Epithelial cell of esophagus (primary cell): Measurements from ENCODE around the gene TTLL6.

Source experiments
- DNase-seq: peaks from one replicate; pipeline ENCODE4 v3.0.0; 2010; ENCODE audit warnings: low read depth
- H3K4me3 ChIP-seq: 2 replicates; pipeline ENCODE4 v1.5.1; 2011; ENCODE audit warnings: mild to moderate bottlenecking, low read length, control low read depth
- TF ChIP-seq, protein P1 (sequence below): IDR thresholded peaks from 2 replicates; pipeline ENCODE4 v1.5.1; 2011; ENCODE audit warnings: low read depth, mild to moderate bottlenecking, low read length, control low read depth, inconsistent platforms; ENCODE audit not compliant: insufficient read depth; ENCODE audit errors: missing control alignments

TTLL6 gene

DNA sequence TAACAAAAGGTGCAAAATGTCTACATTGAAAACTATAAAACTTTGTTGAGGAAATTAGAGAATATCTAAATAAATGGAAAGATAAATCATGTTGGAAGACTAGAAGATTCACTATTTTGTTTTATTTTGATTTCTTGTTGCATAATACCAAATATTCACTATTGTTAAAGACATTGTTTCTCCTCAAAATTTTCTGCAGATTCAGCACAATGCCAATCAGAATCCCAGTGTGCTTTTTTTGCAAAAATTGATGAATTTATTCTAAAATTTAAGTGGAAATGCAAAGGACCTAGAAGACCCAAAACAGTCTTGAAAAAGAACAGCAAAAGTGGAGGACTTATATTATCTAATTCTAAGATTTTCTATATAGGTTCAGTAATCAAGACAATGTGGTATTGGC, 40.4 kb downstream of the TTLL6 start:
- DNase-seq = no peak
- no peak overlapping the region for H3K4me3 ChIP-seq
- TF ChIP-seq, protein P1, sequence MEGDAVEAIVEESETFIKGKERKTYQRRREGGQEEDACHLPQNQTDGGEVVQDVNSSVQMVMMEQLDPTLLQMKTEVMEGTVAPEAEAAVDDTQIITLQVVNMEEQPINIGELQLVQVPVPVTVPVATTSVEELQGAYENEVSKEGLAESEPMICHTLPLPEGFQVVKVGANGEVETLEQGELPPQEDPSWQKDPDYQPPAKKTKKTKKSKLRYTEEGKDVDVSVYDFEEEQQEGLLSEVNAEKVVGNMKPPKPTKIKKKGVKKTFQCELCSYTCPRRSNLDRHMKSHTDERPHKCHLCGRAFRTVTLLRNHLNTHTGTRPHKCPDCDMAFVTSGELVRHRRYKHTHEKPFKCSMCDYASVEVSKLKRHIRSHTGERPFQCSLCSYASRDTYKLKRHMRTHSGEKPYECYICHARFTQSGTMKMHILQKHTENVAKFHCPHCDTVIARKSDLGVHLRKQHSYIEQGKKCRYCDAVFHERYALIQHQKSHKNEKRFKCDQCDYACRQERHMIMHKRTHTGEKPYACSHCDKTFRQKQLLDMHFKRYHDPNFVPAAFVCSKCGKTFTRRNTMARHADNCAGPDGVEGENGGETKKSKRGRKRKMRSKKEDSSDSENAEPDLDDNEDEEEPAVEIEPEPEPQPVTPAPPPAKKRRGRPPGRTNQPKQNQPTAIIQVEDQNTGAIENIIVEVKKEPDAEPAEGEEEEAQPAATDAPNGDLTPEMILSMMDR = no peak

DNA sequence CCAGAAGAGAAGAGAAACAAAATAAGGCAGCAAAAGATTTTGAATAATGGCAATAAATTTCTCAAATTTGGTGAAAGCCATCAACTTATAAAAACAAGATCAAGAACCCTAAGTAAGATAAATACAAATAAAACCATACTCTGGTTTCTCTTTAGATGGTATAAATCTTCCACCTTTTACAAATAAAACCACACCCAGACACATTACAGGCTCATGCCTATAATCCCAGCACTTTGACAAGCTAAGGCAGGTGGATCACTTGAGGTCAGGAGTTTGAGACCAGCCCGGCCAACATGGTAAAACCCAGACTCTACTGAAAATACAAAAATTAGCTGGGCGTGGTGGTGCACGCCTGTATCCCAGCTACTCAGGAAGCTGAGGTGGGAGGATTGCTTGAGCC, 43.8 kb downstream of the TTLL6 start:
- H3K4me3 ChIP-seq = no peak overlapping the region
- no peak for DNase-seq
- TF ChIP-seq, protein P1 = no peak

DNA sequence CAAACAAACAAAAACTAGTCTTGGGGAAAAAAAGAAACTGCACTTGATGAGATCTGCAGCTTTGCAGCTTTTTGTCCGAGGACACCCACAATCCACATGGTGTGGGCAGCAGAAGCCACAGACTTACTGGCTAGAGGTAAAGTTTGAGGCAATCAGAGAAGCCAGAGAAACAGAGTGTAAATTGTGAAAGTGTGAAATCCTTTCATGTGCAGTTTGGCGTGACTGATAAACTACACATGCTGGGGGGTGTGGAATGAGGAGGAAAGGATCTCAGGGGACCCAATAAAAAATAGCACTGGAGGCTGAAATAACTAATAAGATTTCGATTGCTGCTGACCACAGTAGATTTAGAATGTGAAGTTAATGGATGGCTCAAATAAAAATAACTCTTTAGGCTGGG, 46.1 kb downstream of the TTLL6 start:
- H3K4me3 ChIP-seq = no peak overlapping the region
- TF ChIP-seq, protein P1 = no peak
- no peak for DNase-seq

DNA sequence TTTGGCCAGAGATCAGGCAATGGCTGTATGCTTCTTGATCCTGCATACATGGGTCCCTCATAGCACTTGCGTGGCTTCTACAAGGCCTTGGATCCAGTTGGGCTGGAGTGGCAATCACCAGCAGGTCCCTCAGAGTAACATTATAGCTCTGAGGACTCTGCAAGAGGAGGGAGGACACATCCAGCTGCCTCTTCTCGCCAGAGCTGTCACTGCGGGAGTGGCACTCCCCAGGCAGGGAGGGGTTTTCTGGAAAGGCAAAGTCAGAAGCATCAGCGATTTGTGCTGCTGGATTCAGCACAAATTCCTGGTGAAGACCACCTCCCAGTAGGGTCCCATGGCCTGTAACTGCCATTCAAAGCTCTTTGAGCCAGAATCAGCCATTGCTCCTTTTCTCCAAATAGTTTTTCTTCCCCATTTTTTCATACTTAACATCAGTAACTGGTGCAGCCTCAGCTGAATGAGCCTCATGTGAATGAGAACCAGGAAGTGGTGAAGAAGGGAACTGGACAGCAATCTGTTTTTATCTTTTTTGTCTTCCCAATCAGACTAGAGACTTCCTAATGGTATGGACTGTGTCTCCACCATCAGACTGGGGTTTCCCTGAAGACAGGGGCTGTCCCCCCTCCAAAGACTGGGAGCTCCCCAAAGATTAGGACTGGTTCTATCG, 47.9 kb downstream of the TTLL6 start:
- no peak for DNase-seq
- TF ChIP-seq, protein P1 = no peak
- H3K4me3 ChIP-seq = no peak overlapping the region

DNA sequence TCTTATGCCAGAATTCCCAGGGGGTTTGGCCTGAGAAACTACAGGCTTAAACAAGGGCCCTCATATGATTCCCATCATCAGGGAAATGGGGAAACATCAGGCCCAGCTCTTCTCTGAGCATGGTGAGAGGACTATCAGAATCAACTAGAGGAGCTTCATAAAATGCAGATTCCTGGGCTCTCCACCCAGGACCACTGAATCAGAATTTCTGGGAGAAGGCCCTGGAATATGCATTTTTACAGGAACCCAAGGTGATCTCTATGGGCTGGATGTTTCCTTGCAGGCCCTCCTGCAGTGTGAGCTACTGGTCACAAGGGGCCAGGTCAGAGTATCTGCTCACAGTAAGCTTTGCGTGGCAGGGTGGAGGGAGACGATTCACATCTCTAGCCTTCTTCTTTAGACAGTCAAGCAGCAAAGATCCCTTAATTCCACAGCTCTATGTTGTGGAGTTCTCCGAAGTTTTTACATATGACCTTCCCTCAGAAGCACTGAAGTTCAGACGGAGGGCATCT, 49.7 kb downstream of the TTLL6 start:
- DNase-seq = no peak
- no peak overlapping the region for H3K4me3 ChIP-seq
- TF ChIP-seq, protein P1 = no peak

DNA sequence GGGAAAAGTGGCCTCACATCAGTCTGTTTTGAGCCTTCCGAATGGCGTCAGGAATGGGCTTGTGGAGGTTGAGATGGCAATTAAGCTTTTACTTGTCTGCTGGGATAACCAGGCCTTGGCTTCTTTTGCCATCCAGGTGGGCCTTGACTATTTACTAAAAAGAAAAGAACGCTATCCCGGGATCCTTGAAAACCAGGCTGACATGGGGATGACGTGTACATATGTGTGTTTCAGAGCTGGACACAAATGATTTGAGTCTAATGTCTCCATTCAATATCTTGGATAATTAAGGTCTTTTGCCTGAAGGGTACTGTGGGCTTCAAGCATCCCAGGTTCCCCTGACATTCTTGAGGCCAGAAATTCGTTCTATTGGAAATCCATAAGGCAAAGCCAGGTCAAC, 55.9 kb downstream of the TTLL6 start:
- TF ChIP-seq, protein P1 = no peak
- no peak for DNase-seq
- no peak overlapping the region for H3K4me3 ChIP-seq

DNA sequence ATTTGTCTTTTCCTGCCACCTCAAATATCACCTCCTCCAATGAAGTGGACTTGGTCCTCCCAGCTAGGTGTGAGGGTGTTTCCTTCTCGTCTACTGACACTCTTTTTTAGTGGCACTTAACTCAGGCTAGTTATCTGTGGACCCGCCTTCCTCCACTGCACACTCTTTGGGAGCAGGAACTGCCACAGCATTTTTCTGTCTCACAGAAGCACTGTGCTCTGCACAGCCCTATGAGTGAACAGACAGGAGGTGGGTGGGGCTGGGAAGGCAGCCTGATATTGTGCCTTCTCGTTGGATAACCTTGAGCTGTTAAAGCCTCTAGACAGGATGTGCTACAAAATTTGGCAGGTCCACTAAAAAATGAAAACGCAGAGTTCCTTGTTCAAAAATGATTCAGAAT, 56.6 kb downstream of the TTLL6 start:
- no peak for DNase-seq
- TF ChIP-seq, protein P1 = no peak

More for the DNA sequence above, 56.6 kb downstream of the TTLL6 start:
- H3K4me3 ChIP-seq = no peak overlapping the region
